SK-N-SH treated with all-trans-retinoic acid at 6 μM for 48 hours (cell line): ENCODE measurements around the gene POLR2B.

Experiments used
- ARNTL ChIP-seq: fragments of 450-650 bp; formaldehyde crosslinking; IDR thresholded peaks from 2 replicates; pipeline ENCODE4 v1.5.0; 2020; ENCODE audit warnings: low read depth, mild to moderate bottlenecking, moderate library complexity, borderline replicate concordance
- OSR1 ChIP-seq: fragments of 250-450 bp; sonication (Bioruptor Pico); IDR thresholded peaks from 2 replicates; pipeline ENCODE4 v1.8.0; 2022; ENCODE audit warnings: moderate library complexity, mild to moderate bottlenecking, inconsistent platforms
- PPARA ChIP-seq: fragments of 250-450 bp; sonication (Bioruptor Pico); IDR thresholded peaks from 2 replicates; pipeline ENCODE4 v1.5.0; 2020; ENCODE audit warnings: mild to moderate bottlenecking, borderline replicate concordance
- TCF4 ChIP-seq: fragments of 250-450 bp; sonication (Bioruptor Pico); IDR thresholded peaks from 2 replicates; pipeline ENCODE4 v1.8.0; 2021; ENCODE audit warnings: mild to moderate bottlenecking, moderate library complexity, borderline replicate concordance
- ZFP3 ChIP-seq: fragments of 250-450 bp; sonication (Bioruptor Pico); IDR thresholded peaks from 2 replicates; pipeline ENCODE4 v1.5.0; 2020; ENCODE audit warnings: mild to moderate bottlenecking, moderate library complexity
- ZFP30 ChIP-seq: fragments of 450-650 bp; formaldehyde crosslinking; IDR thresholded peaks from 2 replicates; pipeline ENCODE4 v1.5.0; 2022; ENCODE audit warnings: mild to moderate bottlenecking, moderate library complexity
- ZNF8 ChIP-seq: fragments of 450-650 bp; formaldehyde crosslinking; IDR thresholded peaks from 2 replicates; pipeline ENCODE4 v1.5.0; 2020; ENCODE audit warnings: mild to moderate bottlenecking, moderate library complexity
- TF ChIP-seq, protein P1 (sequence below): fragments of 250-450 bp; sonication (Bioruptor Pico); IDR thresholded peaks from 2 replicates; pipeline ENCODE4 v1.8.0; 2021; ENCODE audit warnings: low read depth, mild to moderate bottlenecking, moderate library complexity, borderline replicate concordance
- TF ChIP-seq, protein P2 (sequence below): fragments of 250-450 bp; sonication (Bioruptor Pico); IDR thresholded peaks from 2 replicates; pipeline ENCODE4 v1.5.0; 2020; ENCODE audit warnings: mild to moderate bottlenecking, moderate library complexity
- TF ChIP-seq, protein P3 (sequence below): fragments of 250-450 bp; sonication (Bioruptor Pico); IDR thresholded peaks from 2 replicates; pipeline ENCODE4 v1.8.0; 2020; ENCODE audit warnings: mild to moderate bottlenecking, moderate library complexity, borderline replicate concordance

DNA sequence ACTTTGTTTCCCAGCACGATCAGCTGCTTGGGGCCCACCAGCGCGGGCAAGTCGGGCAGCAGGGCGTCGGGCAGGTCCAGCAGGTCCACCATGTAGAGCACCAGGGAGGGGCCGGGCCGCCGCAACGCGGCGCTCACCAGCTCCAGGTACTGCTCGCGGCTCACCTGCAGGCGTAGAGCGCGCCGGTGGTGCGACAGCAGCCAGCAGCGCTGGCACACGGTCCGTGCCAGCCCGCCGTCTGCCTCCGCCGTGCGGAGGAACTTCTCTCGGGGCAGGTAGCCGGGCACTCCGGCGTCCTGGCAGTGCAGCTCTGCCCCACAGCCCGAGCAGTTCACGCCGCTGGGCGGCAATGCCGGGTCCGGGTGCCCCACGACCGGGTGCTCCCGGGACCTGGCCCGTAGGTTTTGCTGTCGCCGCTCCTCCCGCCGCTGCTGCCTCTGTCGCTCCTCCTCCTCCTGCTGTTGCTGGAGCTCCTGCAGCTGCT is 1.8 kb upstream of the POLR2B start:
- TF ChIP-seq, protein P1, sequence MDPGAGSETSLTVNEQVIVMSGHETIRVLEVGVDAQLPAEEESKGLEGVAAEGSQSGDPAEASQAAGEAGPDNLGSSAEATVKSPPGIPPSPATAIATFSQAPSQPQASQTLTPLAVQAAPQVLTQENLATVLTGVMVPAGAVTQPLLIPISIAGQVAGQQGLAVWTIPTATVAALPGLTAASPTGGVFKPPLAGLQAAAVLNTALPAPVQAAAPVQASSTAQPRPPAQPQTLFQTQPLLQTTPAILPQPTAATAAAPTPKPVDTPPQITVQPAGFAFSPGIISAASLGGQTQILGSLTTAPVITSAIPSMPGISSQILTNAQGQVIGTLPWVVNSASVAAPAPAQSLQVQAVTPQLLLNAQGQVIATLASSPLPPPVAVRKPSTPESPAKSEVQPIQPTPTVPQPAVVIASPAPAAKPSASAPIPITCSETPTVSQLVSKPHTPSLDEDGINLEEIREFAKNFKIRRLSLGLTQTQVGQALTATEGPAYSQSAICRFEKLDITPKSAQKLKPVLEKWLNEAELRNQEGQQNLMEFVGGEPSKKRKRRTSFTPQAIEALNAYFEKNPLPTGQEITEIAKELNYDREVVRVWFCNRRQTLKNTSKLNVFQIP (CRISPR knock-in tag), result no peak
- TF ChIP-seq, protein P2, sequence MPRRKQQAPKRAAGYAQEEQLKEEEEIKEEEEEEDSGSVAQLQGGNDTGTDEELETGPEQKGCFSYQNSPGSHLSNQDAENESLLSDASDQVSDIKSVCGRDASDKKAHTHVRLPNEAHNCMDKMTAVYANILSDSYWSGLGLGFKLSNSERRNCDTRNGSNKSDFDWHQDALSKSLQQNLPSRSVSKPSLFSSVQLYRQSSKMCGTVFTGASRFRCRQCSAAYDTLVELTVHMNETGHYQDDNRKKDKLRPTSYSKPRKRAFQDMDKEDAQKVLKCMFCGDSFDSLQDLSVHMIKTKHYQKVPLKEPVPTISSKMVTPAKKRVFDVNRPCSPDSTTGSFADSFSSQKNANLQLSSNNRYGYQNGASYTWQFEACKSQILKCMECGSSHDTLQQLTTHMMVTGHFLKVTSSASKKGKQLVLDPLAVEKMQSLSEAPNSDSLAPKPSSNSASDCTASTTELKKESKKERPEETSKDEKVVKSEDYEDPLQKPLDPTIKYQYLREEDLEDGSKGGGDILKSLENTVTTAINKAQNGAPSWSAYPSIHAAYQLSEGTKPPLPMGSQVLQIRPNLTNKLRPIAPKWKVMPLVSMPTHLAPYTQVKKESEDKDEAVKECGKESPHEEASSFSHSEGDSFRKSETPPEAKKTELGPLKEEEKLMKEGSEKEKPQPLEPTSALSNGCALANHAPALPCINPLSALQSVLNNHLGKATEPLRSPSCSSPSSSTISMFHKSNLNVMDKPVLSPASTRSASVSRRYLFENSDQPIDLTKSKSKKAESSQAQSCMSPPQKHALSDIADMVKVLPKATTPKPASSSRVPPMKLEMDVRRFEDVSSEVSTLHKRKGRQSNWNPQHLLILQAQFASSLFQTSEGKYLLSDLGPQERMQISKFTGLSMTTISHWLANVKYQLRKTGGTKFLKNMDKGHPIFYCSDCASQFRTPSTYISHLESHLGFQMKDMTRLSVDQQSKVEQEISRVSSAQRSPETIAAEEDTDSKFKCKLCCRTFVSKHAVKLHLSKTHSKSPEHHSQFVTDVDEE (CRISPR knock-in tag), result no peak
- TF ChIP-seq, protein P3, sequence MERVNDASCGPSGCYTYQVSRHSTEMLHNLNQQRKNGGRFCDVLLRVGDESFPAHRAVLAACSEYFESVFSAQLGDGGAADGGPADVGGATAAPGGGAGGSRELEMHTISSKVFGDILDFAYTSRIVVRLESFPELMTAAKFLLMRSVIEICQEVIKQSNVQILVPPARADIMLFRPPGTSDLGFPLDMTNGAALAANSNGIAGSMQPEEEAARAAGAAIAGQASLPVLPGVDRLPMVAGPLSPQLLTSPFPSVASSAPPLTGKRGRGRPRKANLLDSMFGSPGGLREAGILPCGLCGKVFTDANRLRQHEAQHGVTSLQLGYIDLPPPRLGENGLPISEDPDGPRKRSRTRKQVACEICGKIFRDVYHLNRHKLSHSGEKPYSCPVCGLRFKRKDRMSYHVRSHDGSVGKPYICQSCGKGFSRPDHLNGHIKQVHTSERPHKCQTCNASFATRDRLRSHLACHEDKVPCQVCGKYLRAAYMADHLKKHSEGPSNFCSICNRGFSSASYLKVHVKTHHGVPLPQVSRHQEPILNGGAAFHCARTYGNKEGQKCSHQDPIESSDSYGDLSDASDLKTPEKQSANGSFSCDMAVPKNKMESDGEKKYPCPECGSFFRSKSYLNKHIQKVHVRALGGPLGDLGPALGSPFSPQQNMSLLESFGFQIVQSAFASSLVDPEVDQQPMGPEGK, result no peak
- TF ChIP-seq ZNF8 (CRISPR knock-in tag) (no peak), TCF4 (no peak), OSR1 (CRISPR knock-in tag) (no peak), ARNTL (CRISPR knock-in tag) (no peak), ZFP3 (no peak), PPARA (CRISPR knock-in tag) (no peak), ZFP30 (CRISPR knock-in tag) (no peak)
